ENCODE measurements around the gene ZNF425.

DNA sequence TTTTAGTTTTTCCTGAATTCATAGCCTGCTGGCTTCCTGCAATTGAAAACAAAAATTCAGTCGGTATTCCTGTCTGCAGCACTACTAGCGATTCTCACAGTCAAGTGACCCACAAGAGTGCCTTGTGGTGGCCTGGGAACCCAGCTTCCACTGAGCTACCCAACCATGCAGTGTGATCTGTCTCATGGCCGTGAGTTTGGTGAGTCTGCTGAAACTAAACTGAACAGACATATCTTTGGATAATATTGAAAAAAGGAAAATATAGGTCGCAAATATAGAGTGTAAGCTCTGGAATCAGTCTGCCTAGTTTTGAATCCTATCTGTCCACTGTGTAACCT lies 53.7 kb downstream of the ZNF425 start:
- TF ChIP-seq, protein P1, sequence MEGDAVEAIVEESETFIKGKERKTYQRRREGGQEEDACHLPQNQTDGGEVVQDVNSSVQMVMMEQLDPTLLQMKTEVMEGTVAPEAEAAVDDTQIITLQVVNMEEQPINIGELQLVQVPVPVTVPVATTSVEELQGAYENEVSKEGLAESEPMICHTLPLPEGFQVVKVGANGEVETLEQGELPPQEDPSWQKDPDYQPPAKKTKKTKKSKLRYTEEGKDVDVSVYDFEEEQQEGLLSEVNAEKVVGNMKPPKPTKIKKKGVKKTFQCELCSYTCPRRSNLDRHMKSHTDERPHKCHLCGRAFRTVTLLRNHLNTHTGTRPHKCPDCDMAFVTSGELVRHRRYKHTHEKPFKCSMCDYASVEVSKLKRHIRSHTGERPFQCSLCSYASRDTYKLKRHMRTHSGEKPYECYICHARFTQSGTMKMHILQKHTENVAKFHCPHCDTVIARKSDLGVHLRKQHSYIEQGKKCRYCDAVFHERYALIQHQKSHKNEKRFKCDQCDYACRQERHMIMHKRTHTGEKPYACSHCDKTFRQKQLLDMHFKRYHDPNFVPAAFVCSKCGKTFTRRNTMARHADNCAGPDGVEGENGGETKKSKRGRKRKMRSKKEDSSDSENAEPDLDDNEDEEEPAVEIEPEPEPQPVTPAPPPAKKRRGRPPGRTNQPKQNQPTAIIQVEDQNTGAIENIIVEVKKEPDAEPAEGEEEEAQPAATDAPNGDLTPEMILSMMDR (conservative IDR thresholded peaks at IDR 0.05) = no peak
- TF ChIP-seq EZH2 (IDR thresholded peaks at IDR 0.05; ENCODE audit: low read depth) = no peak
